ENCODE results near the gene PTPRN2. TPM values are rescaled to one million over a fixed set of nuclear protein-coding genes. Genes with fewer than 3 reads are reported as not detected.
"Not testable (repeated sequence)": the region's sequence is repeated elsewhere in the genome, so short reads cannot be mapped to it uniquely, and the experiment has no call there.

The PTPRN2 gene
- total RNA-seq, 1 experiment from 2014 or later = 3.8 TPM

DNA sequence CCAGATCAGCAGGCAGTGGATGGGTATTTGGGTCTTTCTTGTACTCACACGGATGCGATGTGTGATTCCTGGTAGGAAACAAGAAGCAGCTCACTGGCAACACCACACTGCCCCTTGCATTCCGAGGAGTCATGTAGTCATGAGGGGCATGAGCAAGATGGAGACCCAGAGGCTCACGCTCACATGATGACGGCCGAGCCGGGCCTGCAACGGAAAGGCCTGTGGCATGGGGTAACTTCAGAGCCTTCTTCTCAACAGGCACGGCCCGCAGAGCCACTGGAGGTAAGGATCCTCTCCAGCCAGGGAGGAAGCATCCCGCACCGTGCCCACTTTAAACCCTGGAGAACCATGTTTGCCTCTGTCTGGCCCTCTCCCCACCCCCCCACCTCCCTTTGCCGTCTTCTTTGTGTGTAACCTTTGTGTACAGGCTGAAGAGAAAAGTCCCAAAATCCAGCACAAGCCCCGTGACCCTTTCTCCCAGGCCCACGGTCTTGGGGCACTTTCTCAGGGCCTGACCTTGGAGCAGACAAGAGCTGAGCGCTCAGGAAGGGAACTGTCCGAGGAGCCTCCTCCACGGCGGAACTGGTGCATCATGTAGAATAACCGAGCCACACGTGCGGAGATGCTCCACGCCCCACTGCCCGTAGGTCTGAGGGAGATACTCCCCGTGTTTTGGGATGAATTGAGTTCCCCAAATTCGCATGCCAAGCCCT is 734.4 kb downstream of the PTPRN2 start:
- Histone ChIP-seq H3K4me1 (peaks cover 2% of the 10 kb centered on the region; the same call in 1 of the 2 replicates), H3K9me3 (replicated peaks) (no peaks in the 10 kb centered on the region), H3K27me3 (peaks cover 43% of the 10 kb centered on the region), H3K27ac (no peak overlapping the region), H3K36me3 (no peaks in the 10 kb centered on the region), H3K4me3 (no peak overlapping the region)
- no peak for DNase-seq

GRCh38 chr7:157851501-157852067 is 736.0 kb downstream of the PTPRN2 start:
- Histone ChIP-seq H3K27me3 (peaks cover 41% of the 10 kb centered on the region), H3K36me3 (no peaks in the 10 kb centered on the region), H3K27ac (no peak overlapping the region), H3K4me3 (peak overlapping the region; percentile 7), H3K4me1 (peaks cover 2% of the 10 kb centered on the region; the same call in 1 of the 2 replicates), H3K9me3 (replicated peaks) (no peaks in the 10 kb centered on the region)
- peak; percentile 56 to 66 for DNase-seq

DNA sequence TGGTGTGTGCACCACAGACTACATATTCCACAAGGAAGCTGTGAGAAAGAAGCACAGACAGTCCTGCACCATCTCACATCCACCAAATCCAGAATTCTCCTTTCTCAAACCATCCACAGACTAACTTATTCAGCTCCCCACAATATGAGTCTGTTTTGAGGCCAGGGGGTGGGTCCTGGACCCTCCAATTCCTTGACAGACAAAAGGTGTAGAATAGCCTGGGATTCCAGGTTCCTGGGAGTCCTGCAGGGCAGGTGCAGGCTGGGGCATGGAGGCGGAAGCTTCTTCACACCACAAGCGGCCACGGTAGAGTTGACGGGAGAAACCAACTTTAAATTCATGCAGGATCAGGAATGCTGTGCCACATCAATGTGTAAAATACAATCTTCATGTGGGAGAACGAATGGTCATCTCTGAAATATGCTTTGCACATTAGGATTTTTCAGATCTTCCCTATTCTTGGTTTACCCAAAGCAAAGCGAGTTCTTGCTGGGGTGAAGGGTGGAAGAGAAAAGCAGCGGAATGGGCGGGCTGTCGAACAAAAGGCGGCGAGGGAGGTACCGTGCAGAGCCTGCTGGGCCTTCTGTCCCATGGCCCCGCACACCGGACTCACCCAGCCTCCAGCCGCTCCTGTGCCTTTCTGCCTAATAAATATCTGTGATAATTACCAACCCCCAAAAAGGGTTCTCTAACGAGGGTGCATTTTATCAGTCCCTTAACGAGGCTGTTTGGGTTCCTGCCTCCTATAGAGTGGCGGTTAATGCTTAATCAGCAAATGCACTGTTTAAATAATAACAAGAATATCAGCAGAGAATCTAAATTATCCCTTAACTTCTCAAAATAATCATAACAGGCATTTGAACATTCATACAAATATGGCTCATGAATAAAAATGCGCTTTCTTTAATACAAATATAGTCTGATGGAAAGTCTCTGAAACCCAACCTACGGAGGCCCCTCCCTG is 736.9 kb downstream of the PTPRN2 start:
- H3K4me3 ChIP-seq = no peak overlapping the region
- DNase-seq = no peak
- H3K4me1 ChIP-seq = peaks cover 2% of the 10 kb centered on the region; the same call in 1 of the 2 replicates
- no peaks in the 10 kb centered on the region for H3K9me3 ChIP-seq (replicated peaks)
- peaks cover 38% of the 10 kb centered on the region for H3K27me3 ChIP-seq
- no peaks in the 10 kb centered on the region for H3K36me3 ChIP-seq
- H3K27ac ChIP-seq = no peak overlapping the region

GRCh38 chr7:157849726-157850125 is 737.9 kb downstream of the PTPRN2 start:
- Histone ChIP-seq H3K36me3 (no peaks in the 10 kb centered on the region), H3K4me1 (peaks cover 2% of the 10 kb centered on the region; the same call in 1 of the 2 replicates), H3K9me3 (replicated peaks) (no peaks in the 10 kb centered on the region), H3K27me3 (peaks cover 39% of the 10 kb centered on the region), H3K4me3 (no peak overlapping the region), H3K27ac (no peak overlapping the region)
- no peak for DNase-seq

DNA sequence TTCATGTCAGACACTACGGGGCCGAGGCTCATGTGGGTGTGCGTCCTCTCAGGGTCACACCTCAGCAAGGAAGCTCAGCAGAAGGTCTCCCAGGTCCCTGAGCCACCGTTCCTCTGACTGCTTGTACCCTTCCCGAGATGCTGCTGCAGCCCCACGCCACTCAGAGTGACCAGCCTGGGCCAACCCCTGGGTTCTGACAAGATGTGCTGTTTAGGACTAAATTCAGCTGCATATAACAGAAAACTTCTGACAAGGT is 738.4 kb downstream of the PTPRN2 start:
- peaks cover 2% of the 10 kb centered on the region; the same call in 1 of the 2 replicates for H3K4me1 ChIP-seq
- H3K4me3 ChIP-seq = no peak overlapping the region
- peaks cover 43% of the 10 kb centered on the region for H3K27me3 ChIP-seq
- DNase-seq = no peak
- H3K36me3 ChIP-seq = no peaks in the 10 kb centered on the region
- no peaks in the 10 kb centered on the region for H3K9me3 ChIP-seq (replicated peaks)
- H3K27ac ChIP-seq = no peak overlapping the region

- Histone ChIP-seq H3K27ac (no peak overlapping the region), H3K9me3 (replicated peaks) (no peaks in the 10 kb centered on the region)
Observed at GRCh38 chr7:157848508-157849340, 738.9 kb downstream of the PTPRN2 start.

DNA sequence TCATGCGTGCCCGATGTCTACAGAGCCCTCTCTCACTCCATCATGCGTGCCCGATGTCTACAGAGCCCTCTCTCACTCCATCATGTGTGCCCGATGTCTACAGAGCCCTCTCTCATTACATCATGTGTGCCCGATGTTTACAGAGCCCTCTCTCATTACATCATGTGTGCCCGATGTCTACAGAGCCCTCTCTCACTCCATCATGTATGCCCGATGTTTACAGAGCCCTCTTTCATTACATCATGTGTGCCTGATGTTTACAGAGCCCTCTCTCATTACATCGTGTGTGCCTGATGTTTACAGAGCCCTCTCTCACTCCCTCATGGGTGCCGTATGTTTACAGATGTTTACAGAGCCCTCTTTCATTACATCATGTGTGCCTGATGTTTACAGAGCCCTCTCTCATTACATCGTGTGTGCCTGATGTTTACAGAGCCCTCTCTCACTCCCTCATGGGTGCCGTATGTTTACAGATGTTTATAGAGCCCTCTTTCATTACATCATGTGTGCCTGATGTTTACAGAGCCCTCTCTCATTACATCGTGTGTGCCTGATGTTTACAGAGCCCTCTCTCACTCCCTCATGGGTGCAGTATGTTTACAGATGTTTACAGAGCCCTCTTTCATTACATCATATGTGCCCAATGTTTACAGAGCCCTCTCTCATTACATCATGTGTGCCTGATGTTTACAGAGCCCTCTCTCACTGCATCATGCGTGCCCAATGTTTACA is 739.7 kb downstream of the PTPRN2 start:
- H3K9me3 ChIP-seq (replicated peaks) = not testable (repeated sequence)

More at GRCh38 chr7:157848508-157849340, 738.9 kb downstream of the PTPRN2 start:
- DNase-seq = no peak
- Histone ChIP-seq H3K36me3 (no peaks in the 10 kb centered on the region), H3K4me1 (peaks cover 2% of the 10 kb centered on the region; the same call in 1 of the 2 replicates), H3K4me3 (no peak overlapping the region), H3K27me3 (peaks cover 49% of the 10 kb centered on the region)

GRCh38 chr7:157846746-157847145 is 740.9 kb downstream of the PTPRN2 start:
- not testable (repeated sequence) for H3K36me3 ChIP-seq; H3K27ac ChIP-seq; DNase-seq; H3K9me3 ChIP-seq (replicated peaks); H3K4me1 ChIP-seq; H3K4me3 ChIP-seq
- H3K27me3 ChIP-seq = peaks cover 57% of the 10 kb centered on the region

More for the DNA sequence above, 739.7 kb downstream of the PTPRN2 start:
- H3K4me1 ChIP-seq, H3K4me3 ChIP-seq, DNase-seq, H3K36me3 ChIP-seq, H3K27ac ChIP-seq: not testable (repeated sequence)
- peaks cover 57% of the 10 kb centered on the region for H3K27me3 ChIP-seq

DNA sequence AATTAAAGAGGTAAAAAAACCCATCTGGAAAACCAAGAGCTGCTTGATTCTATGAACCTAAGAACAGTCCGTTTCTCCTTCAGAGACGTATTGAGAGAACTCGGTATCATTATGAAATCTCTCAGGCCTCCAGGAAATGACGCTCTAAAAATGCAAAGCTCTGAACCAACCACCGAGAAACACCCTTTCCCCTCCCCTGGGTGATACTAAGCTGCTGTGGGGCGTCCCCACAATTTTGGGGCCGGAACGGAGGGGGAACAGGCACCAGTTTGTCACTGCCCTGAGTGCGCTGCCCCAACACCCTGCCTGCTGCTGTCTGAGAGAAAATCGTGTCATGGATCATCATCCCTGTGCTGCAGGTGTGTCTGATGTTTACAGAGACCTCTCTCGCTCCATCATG is 741.4 kb downstream of the PTPRN2 start:
- H3K4me1 ChIP-seq = no peaks in the 10 kb centered on the region
- peaks cover 56% of the 10 kb centered on the region for H3K27me3 ChIP-seq
- no peaks in the 10 kb centered on the region for H3K9me3 ChIP-seq (replicated peaks)
- DNase-seq = no peak
- no peaks in the 10 kb centered on the region for H3K36me3 ChIP-seq
- H3K4me3 ChIP-seq = no peak overlapping the region
- H3K27ac ChIP-seq = no peak overlapping the region

GRCh38 chr7:157845203-157845835 is 742.3 kb downstream of the PTPRN2 start:
- Histone ChIP-seq H3K27me3 (peaks cover 49% of the 10 kb centered on the region), H3K27ac (no peak overlapping the region), H3K4me3 (no peak overlapping the region), H3K4me1 (no peaks in the 10 kb centered on the region), H3K36me3 (no peaks in the 10 kb centered on the region), H3K9me3 (replicated peaks) (no peaks in the 10 kb centered on the region)
- DNase-seq = no peak

GRCh38 chr7:157844611-157845010 is 743.0 kb downstream of the PTPRN2 start:
- Histone ChIP-seq H3K9me3 (replicated peaks) (no peaks in the 10 kb centered on the region), H3K27ac (no peak overlapping the region), H3K4me1 (no peaks in the 10 kb centered on the region), H3K4me3 (no peak overlapping the region), H3K36me3 (no peaks in the 10 kb centered on the region), H3K27me3 (peaks cover 46% of the 10 kb centered on the region)
- DNase-seq = no peak

- Histone ChIP-seq H3K27ac (no peak overlapping the region), H3K4me3 (no peak overlapping the region), H3K9me3 (replicated peaks) (0 out of 2 replicates have a peak, but pooled peaks cover 3% of the 10 kb centered on the region), H3K4me1 (no peaks in the 10 kb centered on the region), H3K27me3 (peaks cover 41% of the 10 kb centered on the region), H3K36me3 (no peaks in the 10 kb centered on the region)
- no peak for DNase-seq
Observed at GRCh38 chr7:157844141-157844540, 743.5 kb downstream of the PTPRN2 start.

GRCh38 chr7:157843336-157844140 is 744.1 kb downstream of the PTPRN2 start:
- no peak for DNase-seq
- H3K4me3 ChIP-seq = no peak overlapping the region
- 0 out of 2 replicates have a peak, but pooled peaks cover 3% of the 10 kb centered on the region for H3K9me3 ChIP-seq (replicated peaks)
- H3K36me3 ChIP-seq = no peaks in the 10 kb centered on the region
- peaks cover 36% of the 10 kb centered on the region for H3K27me3 ChIP-seq
- H3K27ac ChIP-seq = no peak overlapping the region
- H3K4me1 ChIP-seq = no peaks in the 10 kb centered on the region
